Measurements from ENCODE around the gene SMIM22.

The SMIM22 gene

DNA sequence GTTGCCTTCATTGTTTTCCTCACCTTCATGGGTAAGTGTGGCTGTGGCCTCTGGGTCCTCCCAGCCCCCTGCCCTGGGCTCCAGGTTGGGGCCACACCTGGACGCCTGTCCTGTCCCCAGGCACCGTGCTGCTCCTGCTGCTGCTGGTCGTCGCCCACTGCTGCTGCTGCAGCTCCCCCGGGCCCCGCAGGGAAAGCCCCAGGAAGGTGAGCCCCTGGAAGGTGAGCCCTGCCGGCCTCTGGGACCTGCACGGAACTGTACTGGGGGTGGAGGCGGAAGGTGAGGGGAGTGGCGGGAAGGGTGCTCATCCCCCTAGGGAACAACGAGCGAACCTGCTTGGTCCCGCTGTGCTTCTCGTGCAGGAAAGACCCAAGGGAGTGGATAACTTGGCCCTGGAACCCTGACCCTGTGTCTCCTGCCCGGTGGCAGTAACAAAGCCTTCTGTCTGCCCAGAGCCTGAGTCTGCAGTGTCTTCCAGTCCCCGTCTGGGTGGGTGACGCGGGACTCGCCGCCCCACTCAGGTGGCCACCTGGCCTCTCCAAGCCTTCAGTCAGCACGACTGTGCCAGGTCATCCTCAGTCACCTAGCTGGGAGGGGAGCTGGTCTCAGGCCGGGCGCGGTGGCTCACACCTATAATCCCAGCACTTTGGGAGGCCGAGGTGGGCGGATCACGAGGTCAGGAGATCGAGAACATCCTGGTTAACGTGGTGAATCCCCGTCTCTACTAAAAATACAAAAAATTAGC is 831 bp downstream of the SMIM22 start:
- no peak for DNase-seq (ENCODE audit: low read depth, low spot score)

DNA sequence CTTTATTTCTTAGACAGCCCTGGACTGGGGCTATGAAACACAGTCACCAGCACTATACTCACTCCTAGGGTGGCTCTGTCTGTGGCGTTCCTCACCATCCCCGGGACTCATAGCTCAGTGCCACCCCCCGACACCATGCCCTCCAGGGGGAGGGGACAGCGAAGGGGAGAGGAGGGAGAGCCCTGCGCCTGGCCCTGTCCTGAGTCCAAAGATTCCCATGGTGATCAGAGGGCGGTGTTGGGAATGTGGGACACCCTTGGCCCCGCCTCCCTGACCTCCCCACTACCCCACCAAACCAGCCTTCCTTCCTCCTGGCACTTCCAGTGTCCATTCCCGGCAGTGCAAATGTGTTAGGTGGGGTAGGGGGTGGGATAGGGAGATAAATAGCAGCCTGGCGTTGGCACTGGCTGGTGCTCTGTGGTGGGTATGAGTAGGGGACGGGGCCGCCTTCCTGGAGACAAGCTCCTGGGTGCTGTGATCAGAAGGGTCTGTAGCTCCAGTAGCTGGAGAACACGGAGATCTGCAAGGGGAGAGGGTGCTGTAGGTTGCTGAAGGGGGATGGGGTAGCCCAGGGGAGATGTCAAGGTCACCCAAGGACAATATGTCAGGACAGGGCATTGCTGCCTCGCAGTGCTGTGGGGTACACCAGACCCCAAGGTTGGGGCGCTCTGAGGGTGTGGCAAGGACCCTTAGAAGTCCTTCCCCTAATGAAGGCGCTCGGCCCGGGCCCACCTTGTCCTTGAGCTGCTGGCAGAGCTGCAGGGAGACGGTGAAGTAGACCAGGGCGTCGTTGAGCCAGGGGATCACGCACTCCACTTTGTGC is 2.0 kb downstream of the SMIM22 start:
- no peak for DNase-seq (ENCODE audit: low read depth, low spot score)

DNA sequence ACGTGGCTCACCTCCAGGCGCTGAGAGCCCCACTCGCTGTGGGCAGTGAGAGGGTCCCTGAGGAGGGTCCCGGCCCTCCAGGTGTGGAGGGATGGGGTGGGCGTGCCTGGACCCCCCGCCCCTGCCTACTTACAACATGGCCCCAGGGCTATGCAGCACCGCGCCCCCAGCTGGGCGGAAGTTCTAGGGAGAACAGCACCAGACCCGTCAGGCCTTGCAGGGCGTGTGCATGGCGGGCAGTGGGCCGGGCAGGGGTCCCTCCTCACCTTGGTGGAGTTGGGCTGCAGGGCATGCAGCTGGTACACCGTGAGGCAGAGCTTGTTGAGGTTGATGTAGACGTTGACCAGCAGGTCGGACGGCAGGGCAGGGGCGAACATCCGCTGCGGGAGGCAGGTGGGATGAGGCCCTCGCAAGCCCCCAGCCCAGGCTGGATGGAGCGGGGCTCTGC is 2.7 kb downstream of the SMIM22 start:
- DNase-seq (ENCODE audit: low read depth, low spot score) = no peak

DNA sequence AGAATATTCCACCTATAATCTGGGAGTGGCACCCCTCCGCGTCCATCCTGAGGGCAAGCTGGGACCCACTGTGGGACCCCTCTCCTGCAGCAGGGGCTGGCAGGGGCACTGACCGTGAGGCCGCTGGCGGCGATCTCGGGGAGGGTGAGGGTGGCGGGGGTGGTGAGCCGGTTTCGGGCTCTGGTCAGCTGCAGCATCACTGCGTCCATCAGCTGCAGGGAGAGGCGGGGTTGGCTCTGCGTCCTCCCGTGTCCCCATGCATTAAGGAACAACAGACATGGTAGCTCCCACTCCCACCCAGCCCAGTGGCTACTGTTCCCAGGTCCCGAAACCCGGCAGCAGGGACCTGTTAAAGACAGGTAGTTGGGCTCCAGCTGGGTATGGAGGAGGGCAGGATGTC is 3.3 kb downstream of the SMIM22 start:
- no peak for DNase-seq (ENCODE audit: low read depth, low spot score)

DNA sequence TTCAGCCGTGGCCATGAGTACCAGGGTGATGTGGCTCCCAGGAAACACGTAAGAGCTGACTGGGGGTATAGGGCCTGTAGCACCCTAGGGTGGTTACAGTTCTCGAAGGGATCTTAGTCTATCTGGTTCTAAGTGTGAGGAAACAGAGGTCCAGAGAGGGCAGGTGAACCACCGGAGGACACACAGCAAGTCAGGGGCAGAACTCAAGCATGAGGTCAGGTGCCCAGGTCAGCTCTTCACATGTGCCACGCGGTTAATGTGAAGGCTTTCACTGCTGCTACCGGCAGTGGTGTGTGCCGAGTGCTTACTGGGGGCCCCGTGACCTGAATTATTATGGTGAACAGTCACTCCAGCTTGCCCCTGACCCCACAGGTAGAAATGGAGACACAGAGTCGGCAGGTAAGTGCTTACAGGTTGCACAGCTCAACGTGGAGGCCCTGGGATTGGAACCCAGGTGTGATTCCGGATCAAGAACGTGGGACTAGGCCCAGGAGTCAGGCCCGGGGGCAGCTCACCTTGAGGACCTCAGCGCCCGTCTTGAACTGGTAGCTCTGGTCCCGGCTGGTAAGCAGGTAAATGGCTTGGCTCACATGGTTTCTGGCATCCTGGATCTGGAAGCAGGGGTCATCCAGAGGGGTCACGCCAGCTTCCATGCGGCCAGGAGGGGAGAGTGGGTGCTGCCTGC is 4.1 kb downstream of the SMIM22 start:
- no peak for DNase-seq (ENCODE audit: low read depth, low spot score)

DNA sequence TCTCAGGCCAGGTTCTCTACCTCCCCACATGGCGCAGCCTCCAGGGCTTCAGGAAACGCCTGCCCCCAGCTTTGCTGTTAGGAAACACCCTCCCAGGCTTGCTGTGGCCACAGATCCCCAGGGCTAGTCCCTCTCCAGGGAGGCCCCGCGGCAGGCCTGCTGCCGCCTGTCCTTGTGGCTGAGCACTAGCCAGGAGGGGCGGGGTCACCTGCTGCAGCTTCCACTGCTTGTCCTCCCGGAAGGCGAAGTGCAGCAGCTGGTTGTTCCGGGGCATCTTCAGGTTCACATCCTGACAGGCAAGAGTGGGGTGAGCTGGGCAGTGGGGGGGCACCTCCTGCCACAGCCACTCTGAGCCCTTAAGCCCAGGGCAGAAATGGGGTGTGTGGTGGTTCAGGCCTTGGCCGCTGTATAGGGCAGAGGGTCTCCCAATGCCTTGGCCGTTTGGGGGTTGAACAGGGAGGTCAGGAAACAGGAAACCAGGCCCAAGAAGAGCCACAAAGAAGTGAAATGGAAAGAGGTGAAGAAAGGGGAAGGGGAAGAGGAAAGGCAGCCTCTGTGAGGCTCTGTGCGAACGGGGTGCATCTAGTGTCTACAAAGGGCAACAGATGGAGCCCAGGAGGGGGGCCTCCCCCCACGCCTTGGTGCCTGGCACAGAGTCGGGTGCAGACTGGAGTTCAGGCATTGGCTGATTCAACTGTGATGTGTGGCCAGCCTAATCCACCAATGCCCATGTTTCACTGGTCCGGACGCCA is 5.3 kb downstream of the SMIM22 start:
- DNase-seq (ENCODE audit: low read depth, low spot score) = no peak

DNA sequence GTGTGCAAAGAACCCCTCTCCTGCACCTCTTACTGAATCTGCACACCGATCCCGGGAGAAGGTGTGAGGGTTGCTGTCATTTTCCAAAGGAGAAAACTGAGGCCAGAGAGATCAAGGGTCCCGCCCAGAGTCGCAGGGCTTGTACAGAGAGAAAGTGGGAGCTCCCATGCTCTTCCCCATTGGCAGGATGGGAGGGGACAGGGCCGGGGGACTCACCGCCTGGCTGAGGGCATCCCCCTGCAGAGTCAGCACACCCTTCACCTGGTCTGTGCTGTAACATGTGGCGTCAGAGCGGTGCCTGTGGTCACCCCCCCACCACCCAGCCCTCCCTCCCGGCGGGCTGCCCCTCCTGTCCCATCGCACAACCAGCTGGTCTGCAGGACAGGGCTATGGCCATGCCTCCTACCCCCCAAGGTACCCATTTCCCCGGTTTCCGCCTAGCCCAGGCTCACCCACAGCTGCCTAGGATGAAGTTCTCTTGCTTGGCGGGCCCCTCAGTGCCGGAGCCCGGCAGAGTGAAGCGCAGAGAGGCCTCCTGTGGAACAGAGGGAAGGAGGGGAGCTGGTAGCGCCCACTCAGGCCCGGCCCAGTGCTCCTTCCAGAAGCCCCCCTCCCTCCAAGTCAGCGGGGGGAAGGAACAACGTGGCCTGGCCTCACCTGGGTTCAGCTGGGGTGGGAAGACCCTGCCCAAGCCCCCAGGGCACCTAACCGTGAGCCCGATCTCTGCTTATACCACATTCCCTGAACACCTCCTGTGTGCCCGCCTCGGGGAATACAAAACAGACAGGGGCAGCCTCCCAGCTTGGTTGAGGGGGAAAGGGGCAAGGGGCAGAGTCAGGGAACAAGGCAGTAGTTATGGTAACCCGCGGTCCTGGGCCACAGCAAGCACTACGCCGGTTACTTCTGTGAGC is 6.1 kb downstream of the SMIM22 start:
- DNase-seq (ENCODE audit: low read depth, low spot score) = no peak

DNA sequence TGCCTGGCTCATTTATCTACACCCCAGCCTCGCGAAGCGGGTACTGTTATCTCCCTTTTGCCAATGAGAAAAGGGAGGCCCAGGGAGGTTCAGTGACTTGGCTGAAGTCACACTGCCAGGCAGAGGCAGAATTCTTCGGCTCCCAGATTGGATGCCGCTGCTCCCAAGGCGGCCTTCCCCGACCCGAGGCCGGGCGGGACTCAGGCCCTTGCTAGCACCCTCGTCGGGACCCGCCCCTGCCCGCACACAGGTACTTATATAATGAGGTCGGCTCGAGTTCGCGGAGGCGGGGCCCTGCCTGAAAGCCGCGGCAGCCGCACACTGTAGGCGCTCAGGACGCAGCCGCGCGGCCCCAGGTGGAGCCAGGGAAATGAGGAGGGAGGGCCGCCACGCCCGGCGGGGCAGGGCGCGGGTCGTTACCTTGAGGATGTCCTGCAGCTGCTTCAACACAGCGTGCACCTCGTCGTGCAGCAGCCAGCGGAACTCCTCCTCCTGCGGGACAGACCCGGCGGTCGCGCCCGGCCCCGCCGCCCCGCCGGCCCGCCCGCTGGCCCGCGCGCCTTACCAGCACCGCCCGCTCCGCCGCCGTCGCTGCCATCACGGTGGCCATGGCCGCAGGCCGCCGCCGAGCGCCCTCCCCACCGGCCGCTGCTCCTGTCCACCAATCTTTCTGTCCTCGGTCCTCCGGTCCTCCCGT is 6.9 kb downstream of the SMIM22 start, which contains the start of gene ROGDI:
Gene ROGDI (minus strand): TSS at position 672 of the 697 bp plus-strand sequence. CDS start 62 bp downstream, at position 610.
- DNase-seq (ENCODE audit: low read depth, low spot score) = peak; percentile 69

DNA sequence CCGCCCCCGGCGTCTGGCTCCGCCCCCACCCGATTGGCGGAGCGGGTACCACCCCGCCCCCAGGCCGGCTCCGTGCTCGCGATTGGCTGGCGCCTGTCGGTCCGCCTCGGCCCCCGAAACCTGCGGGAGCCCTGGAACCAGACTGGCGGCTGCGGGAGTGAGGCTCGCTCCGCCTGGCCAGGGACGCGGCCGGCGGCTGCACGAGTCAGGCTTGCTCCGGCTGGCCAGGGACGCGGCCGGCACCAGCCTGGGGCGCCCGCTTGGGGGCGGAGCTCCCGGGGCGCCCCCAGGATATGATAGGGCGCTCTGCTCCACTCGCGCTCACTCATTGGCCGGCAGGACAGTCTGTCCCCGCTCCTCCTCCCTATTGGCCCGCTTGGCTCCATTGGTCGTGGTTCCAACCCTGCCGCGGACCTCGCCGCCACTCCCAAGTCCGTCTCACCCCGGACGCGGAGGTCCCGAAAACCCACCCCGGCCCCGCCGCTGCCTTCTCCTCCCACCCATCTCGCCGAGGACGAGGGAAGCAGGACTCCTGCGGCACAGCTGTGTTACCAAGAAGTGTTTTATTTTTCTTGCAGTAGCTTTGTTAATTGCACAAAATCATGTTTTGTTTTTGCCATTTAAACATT is 7.6 kb downstream of the SMIM22 start:
- peak; percentile 77 for DNase-seq (ENCODE audit: low read depth, low spot score)

DNA sequence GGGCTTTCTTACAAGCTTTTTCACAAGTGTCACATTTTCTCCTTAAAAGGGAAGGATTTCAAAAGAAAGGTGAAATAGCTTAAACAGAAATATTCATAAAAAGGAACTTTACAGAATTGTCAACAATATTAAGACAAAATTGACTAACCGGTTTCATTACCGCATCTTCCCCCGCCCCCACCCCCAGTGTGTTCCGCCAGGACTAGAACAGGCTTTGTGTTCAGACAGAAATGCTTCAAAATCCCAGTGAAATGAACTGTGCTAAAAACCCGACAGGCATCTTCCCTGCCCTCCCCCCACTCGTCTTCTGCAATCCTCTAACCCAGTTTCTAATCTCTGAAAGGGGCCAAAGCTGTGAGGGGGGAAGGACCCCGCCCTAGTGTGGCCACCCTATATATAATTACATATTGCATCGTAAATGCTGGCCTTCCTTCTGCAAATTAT is 8.3 kb downstream of the SMIM22 start:
- no peak for DNase-seq (ENCODE audit: low read depth, low spot score)

DNA sequence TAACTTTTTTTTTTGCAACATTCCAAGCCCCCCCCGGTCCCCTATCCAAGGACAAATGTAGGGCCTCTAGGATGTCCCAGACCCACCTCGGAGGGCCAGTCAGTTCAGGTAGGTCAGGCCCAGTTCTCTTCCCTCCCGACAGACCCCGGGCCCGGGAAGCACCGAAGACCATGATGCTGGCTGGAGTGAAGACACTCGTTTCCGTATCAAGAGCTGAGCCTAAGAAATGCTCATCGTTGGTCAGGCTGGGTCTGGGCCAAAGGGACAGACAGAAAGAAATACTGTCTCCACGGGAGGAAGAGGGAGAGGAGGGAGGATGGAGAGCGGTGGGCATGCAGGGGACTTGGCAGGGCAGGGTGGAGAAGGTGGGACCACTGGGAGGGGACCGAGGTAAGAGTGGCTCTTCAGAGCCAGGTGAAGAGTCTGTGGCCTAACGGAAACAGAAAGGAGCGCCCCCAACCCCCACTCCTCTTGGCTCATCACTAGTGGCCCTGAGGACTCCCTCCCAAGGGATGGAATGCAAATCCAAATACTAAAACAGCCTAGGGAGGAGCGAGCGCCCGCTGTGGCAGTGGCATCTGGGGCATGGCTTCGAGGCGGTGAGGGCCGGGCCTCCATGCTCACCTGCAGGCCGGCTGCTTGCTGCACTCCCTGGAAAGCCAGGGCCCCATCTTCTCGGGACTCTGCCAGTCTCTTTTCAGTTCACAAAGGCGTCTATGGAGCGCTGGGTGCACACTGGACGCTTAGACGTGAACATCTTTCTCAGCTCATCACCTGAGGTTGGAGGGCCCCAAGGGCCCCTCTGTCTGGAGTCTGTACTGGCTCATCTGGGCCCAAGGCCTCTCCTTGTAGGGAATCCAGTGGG is 9.0 kb downstream of the SMIM22 start:
- no peak for DNase-seq (ENCODE audit: low read depth, low spot score)

DNA sequence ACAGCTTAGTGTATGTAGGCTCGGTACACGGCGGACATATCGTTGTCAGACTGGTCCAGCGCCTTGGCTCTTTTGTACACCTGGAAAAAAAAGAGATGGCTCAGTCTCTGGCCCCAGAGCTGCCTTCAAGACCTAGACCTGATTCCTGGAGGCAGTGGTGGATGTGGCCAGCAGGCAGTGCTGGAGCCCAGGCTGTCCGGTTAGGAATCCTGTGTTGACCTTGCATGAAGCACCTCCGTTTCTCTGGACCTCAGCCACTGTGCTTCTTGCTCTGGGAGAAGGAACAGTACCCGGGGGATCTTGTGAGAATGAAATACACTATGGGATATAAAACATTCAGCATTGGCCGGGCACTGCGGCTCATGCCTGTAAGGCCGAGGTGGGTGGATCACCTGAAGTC is 10.1 kb downstream of the SMIM22 start:
- no peak for DNase-seq (ENCODE audit: low read depth, low spot score)

DNA sequence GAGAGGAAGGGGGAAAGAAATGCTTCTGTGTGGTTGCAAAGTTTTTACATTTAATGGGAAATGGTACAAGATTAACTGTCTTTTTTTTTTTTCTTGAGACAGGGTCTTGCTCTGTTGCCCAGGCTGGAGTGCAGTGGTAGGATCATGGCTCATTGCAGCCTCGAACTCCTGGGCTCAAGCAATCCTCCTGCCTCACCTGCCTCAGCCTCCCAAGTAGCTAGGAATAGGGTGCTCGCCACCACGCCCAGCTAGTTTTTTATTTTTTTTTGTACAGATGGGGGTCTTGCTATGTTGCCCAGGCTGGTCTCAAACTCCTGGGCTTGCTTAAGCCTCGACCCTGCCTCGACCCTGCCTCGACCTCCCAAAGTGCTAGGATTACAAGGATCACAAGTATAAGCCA is 11.1 kb downstream of the SMIM22 start:
- no peak for DNase-seq (ENCODE audit: low read depth, low spot score)

DNA sequence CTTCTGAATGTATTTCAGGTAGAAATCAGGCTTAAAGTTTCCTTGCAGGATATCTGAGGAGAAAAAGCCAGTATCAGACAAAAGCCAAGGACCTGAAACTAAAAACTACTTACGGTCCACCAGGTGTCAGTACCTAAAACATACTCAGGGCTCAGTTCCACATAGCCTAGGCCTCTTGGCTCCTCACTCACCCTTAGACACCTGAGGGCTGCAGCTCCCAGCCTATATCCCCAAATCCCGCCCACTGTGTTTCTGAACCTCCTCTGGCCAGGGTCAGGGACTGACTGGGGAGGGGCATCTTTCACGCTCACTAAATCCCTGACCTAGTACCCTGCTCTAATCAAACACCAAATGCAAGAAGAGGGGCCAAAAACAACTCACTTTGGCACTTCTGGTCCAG is 16.1 kb downstream of the SMIM22 start:
- DNase-seq (ENCODE audit: low read depth, low spot score) = no peak

DNA sequence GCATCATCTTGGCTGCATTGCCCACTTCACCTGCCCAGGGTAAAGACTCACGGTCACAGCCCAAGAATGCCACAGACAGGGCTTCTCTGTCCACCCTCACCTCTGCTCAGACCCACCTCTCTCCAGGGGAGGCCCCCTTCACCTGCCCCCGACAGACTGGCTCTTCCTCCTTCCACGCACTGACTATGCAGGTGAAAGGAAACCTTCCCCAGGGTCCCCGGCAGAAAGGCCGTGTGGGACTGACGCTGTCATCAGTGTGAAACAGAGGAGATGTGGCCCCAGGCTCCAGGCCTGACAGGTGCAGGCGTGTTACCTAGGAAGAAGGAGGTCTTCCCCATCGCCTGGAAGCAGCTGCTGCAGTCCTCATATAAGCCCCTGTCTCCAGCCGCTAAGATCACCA is 16.6 kb downstream of the SMIM22 start:
- no peak for DNase-seq (ENCODE audit: low read depth, low spot score)

DNA sequence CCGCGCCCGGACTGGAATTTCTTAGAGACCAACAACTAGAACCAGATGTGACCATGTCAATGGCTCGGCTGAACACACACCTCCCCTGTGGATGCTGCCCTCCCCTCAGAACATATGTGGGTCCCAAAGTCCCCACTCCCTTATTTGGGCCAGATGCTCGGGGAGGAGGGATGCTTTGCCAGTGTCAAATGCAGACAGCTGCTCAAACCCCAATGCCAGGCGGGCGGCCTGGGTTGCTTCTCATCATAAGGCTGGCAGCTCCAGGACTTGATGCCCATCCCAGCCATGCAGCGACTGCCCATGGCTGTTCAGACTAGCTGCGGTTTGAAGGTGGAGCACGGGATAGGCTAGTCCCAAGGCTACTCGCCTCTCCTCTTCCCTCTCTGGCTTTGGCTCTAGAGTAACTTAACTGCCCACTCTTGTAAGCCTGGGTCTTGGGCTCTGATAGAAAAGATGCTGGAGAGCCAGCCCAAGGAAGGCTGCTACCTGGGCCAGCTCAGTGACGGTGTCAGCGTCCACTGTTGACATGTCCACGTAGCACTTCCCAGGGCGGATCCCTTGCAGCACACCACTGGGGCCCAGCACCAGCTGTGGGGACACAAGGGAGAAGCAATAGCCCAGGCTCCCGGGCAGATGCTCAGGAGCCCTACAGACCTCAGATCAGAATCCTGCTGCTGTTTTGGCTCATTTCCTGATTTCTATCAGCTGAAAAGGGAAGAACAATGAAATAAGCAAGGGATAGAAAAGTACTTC is 18.3 kb downstream of the SMIM22 start:
- no peak for DNase-seq (ENCODE audit: low read depth, low spot score)

DNA sequence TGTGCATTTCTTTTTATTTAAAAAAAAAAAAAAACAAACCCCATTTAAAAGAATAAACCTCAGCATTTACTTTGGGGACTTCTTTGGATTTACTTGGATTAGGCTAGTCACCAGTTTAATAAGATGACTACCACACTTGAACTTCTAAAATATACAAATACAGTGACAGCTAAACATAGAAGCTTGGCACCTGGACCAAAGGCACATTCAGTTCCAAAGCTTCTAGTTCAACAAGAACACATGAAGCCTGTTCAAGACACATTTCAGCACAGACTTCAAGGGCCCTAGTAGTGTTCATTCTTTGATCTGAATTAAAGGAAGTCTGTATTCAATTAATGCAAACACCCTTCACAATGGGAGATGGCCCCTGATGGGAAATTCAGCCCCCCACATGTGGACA is 18.9 kb downstream of the SMIM22 start:
- DNase-seq (ENCODE audit: low read depth, low spot score) = no peak
